NB4 (cell line): Measurements from ENCODE around the gene PRCD.
"Not testable (repeated sequence)": the region's sequence is repeated elsewhere in the genome, so short reads cannot be mapped to it uniquely, and the experiment has no call there.

ENCODE experiments used
- DNase-seq: peaks from one replicate; pipeline ENCODE4 v3.0.0; 2010; ENCODE audit warnings: low read depth
- H3K4me3 ChIP-seq: one replicate; pipeline ENCODE4 v1.5.1; 2011; ENCODE audit warnings: mild to moderate bottlenecking, low read depth, low read length, moderate library complexity
- MAX ChIP-seq: IDR thresholded peaks from 2 replicates; pipeline ENCODE4 v1.6.1; 2011; ENCODE audit warnings: low read depth, low read length
- MYC ChIP-seq: IDR thresholded peaks from 2 replicates; pipeline ENCODE4 v1.6.1; 2011; ENCODE audit warnings: low read depth, low read length
- POLR2A ChIP-seq: IDR thresholded peaks from 2 replicates; pipeline ENCODE4 v1.6.1; 2011; ENCODE audit warnings: mild to moderate bottlenecking; ENCODE audit not compliant: insufficient read length; ENCODE audit errors: extremely low read depth
- TF ChIP-seq, protein P1 (sequence below): IDR thresholded peaks from one replicate; pipeline ENCODE4 v1.5.1; 2012; ENCODE audit warnings: low read depth, low read length

The PRCD gene

GRCh38 chr17:76502341-76503211 lies 37.3 kb upstream of the PRCD start:
- H3K4me3 ChIP-seq: no peak overlapping the region
- no peak for TF ChIP-seq POLR2A
- TF ChIP-seq, protein P1, sequence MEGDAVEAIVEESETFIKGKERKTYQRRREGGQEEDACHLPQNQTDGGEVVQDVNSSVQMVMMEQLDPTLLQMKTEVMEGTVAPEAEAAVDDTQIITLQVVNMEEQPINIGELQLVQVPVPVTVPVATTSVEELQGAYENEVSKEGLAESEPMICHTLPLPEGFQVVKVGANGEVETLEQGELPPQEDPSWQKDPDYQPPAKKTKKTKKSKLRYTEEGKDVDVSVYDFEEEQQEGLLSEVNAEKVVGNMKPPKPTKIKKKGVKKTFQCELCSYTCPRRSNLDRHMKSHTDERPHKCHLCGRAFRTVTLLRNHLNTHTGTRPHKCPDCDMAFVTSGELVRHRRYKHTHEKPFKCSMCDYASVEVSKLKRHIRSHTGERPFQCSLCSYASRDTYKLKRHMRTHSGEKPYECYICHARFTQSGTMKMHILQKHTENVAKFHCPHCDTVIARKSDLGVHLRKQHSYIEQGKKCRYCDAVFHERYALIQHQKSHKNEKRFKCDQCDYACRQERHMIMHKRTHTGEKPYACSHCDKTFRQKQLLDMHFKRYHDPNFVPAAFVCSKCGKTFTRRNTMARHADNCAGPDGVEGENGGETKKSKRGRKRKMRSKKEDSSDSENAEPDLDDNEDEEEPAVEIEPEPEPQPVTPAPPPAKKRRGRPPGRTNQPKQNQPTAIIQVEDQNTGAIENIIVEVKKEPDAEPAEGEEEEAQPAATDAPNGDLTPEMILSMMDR: no peak
- TF ChIP-seq MAX: no peak
- no peak for TF ChIP-seq MYC
- DNase-seq: peak; percentile 72

DNA sequence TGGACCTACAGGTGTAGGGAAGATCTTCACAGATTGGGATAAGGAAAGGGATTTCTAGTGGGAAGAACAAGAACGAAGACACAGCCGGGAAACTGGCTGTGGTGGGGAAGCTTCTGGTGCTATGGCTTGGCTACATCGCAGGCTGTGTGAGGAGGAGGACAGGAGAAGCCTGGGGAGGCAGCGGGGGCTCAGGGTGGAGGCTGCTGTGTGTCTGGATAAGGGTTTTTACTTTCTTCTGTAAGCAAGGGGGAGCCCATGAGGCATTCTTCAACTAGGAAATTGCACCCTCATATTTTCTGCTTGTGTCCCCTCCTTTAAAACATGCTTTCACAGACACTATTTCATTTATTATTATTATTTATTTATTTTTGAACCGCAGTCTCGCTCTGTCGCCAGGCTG lies 35.7 kb upstream of the PRCD start:
- DNase-seq: peak; percentile 52
- no peak overlapping the region for H3K4me3 ChIP-seq
- TF ChIP-seq MAX: no peak
- TF ChIP-seq, protein P1: peak; percentile 8

- TF ChIP-seq MAX (peak; percentile 100), MYC (peak; percentile 100), POLR2A (no peak)
- TF ChIP-seq, protein P1: peak; percentile 72
- no peak overlapping the region for H3K4me3 ChIP-seq
- peak; percentile 76 for DNase-seq
Measured at GRCh38 chr17:76506408-76507345, 33.2 kb upstream of the PRCD start.

DNA sequence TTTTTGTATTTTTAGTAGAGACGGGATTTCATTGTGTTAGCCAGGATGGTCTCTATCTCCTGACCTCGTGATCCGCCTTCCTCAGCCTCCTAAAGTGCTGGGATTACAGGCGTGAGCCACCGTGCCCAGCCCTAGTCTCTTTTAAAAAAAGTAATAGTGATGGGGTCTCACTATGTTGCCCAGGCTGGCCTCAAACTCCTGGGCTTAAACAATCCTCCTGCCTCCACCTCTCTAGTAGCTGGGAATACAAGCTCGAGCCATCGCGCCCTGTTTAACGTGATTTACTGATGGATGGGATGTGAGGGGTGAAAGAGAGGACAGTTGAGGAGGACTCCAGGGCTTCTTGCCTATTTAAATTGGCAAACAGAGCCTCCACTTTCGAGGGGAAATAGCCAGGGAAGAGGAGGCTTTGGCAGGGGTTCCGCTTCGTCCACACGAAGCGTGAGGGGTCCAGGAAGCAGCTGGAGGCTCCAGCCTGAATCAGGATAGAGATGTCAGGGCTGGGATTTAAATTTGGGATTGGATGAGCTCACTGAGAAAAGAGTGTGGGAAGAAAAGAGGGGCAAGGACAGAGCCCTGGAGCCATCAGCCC lies 31.3 kb upstream of the PRCD start:
- not testable (repeated sequence) for H3K4me3 ChIP-seq, DNase-seq

DNA sequence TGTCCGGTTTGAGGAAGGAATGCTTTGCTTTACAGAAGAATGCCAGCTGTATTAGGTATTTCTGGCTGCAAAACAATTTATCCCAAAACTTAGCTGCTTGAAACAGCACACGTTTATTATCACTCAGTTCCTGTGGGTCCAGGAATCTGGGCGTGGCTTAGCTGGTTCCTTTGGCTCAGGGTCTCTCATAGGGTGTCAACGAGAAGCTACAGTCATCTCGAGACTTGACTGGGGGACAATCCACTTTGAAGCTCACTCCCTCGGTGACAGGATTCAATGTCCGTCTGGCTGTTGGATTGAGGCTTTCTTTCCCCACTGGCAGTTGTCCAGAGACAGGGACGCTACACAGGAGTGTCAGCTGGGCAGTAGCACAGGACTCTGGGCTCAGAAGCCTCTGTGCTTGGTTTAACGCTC lies 29.0 kb upstream of the PRCD start:
- TF ChIP-seq MYC: no peak
- no peak for TF ChIP-seq POLR2A
- no peak overlapping the region for H3K4me3 ChIP-seq

GRCh38 chr17:76511668-76512365 lies 28.0 kb upstream of the PRCD start:
- TF ChIP-seq MYC (peak; percentile 34; the same call in 1 of the 2 replicates), POLR2A (no peak)
- no peak overlapping the region for H3K4me3 ChIP-seq
- peak; percentile 38 for DNase-seq

More for the DNA sequence above, 29.0 kb upstream of the PRCD start:
- no peak for DNase-seq
